Mesendoderm (in vitro differentiated cells): ENCODE measurements around the gene PTPRM.

Experiments
- DNase-seq: peaks from one replicate; pipeline ENCODE4 v3.0.0; 2013
- H2AK5ac ChIP-seq: 2 replicates; pipeline ENCODE4 v1.6.1; 2013; ENCODE audit warnings: low read length, inconsistent platforms
- H2BK120ac ChIP-seq: 2 replicates; pipeline ENCODE4 v1.6.1; 2013; ENCODE audit warnings: low read depth, mild to moderate bottlenecking, low read length, moderate library complexity, mixed read lengths
- H2BK15ac ChIP-seq: replicated peaks from 2 replicates; pipeline ENCODE4 v1.6.1; 2013; ENCODE audit warnings: low read depth, mild to moderate bottlenecking, moderate library complexity
- H2BK5ac ChIP-seq: 2 replicates; pipeline ENCODE4 v1.6.1; 2013; ENCODE audit warnings: low read length, inconsistent platforms
- H3K18ac ChIP-seq: 2 replicates; pipeline ENCODE4 v1.6.1; 2013; ENCODE audit warnings: mild to moderate bottlenecking, low read length, mixed read lengths
- H3K23ac ChIP-seq: one replicate; pipeline ENCODE4 v1.6.1; 2013; ENCODE audit warnings: low read length
- H3K27ac ChIP-seq: 2 replicates; pipeline ENCODE4 v1.5.1; 2013; ENCODE audit warnings: low read depth, mild to moderate bottlenecking, inconsistent platforms, low read length, moderate library complexity
- H3K27me3 ChIP-seq: 2 replicates; pipeline ENCODE4 v1.6.1; 2013; ENCODE audit warnings: low read length, control low read depth, mild to moderate bottlenecking, inconsistent platforms; ENCODE audit not compliant: insufficient read depth, poor library complexity
- H3K36me3 ChIP-seq: 2 replicates; pipeline ENCODE4 v1.6.1; 2013; ENCODE audit warnings: low read length, inconsistent platforms; ENCODE audit not compliant: control insufficient read depth, insufficient read depth
- H3K4ac ChIP-seq: one replicate; pipeline ENCODE4 v1.6.1; 2013; ENCODE audit warnings: low read depth, mild to moderate bottlenecking, low read length, moderate library complexity
- H3K4me1 ChIP-seq: 2 replicates; pipeline ENCODE4 v1.6.1; 2013; ENCODE audit warnings: low read depth, low read length, inconsistent platforms; ENCODE audit not compliant: control insufficient read depth
- H3K4me2 ChIP-seq: 2 replicates; pipeline ENCODE4 v1.6.1; 2013; ENCODE audit warnings: low read length
- H3K4me3 ChIP-seq: 2 replicates; pipeline ENCODE4 v1.5.1; 2013; ENCODE audit warnings: mild to moderate bottlenecking, low read length
- H3K56ac ChIP-seq: one replicate; pipeline ENCODE4 v1.6.1; 2013; ENCODE audit warnings: low read length
- H3K79me1 ChIP-seq: 2 replicates; pipeline ENCODE4 v1.6.1; 2013; ENCODE audit warnings: low read length, inconsistent platforms
- H3K79me2 ChIP-seq: 2 replicates; pipeline ENCODE4 v1.6.1; 2013; ENCODE audit warnings: mild to moderate bottlenecking, low read length; ENCODE audit not compliant: control insufficient read depth, insufficient read depth
- H3K9ac ChIP-seq: 2 replicates; pipeline ENCODE4 v1.6.1; 2013; ENCODE audit warnings: low read length, inconsistent platforms
- H4K5ac ChIP-seq: one replicate; pipeline ENCODE4 v1.6.1; 2013; ENCODE audit warnings: low read length
- H4K8ac ChIP-seq: one replicate; pipeline ENCODE4 v1.6.1; 2013; ENCODE audit warnings: low read depth, mild to moderate bottlenecking, control low read depth, low read length, moderate library complexity
- WGBS: extraction: QIAGEN DNeasy Blood & Tissue Kit; methylation state at CpG from one replicate; pipeline ENCODE4 v1.1.7; 2013; ENCODE audit warnings: low lambda C conversion rate, missing lambda C conversion rate; ENCODE audit not compliant: insufficient coverage; ENCODE audit errors: extremely low coverage; 5-methylcytosine and 5-hydroxymethylcytosine counted together

The PTPRM gene

GRCh38 chr18:7941533-7941932 is 374.4 kb downstream of the PTPRM start:
- no peak overlapping the region for H3K4ac ChIP-seq
- H3K27me3 ChIP-seq = no peaks in the 10 kb centered on the region
- H3K56ac ChIP-seq = no peak overlapping the region
- no peak overlapping the region for H3K4me2 ChIP-seq
- H3K23ac ChIP-seq = no peak overlapping the region
- no peak overlapping the region for H3K4me3 ChIP-seq
- H3K36me3 ChIP-seq = no peaks in the 10 kb centered on the region
- no peak overlapping the region for H2BK15ac ChIP-seq
- no peaks in the 10 kb centered on the region for H3K79me1 ChIP-seq
- no peak overlapping the region for H3K9ac ChIP-seq
- no peak overlapping the region for H4K5ac ChIP-seq
- H3K79me2 ChIP-seq = no peaks in the 10 kb centered on the region
- no peak overlapping the region for H4K8ac ChIP-seq
- H2AK5ac ChIP-seq = no peak overlapping the region
- no peak overlapping the region for H2BK5ac ChIP-seq
- H3K27ac ChIP-seq = no peak overlapping the region
- DNase-seq = no peak
- no CpG with 5 or more reads among the region's 6 CpGs for WGBS
- no peak overlapping the region for H3K18ac ChIP-seq
- no peak overlapping the region for H2BK120ac ChIP-seq
- no peaks in the 10 kb centered on the region for H3K4me1 ChIP-seq

- no peak for DNase-seq
- Histone ChIP-seq H3K4ac (no peak overlapping the region), H3K27ac (no peak overlapping the region), H2BK5ac (no peak overlapping the region), H3K23ac (no peak overlapping the region), H2BK120ac (no peak overlapping the region), H3K36me3 (no peaks in the 10 kb centered on the region), H3K4me2 (no peak overlapping the region), H3K79me1 (no peaks in the 10 kb centered on the region), H3K18ac (no peak overlapping the region), H3K4me3 (no peak overlapping the region), H4K8ac (no peak overlapping the region), H4K5ac (no peak overlapping the region), H3K9ac (no peak overlapping the region), H3K4me1 (no peaks in the 10 kb centered on the region), H2AK5ac (no peak overlapping the region), H2BK15ac (no peak overlapping the region), H3K56ac (no peak overlapping the region), H3K27me3 (no peaks in the 10 kb centered on the region), H3K79me2 (no peaks in the 10 kb centered on the region)
- no CpG with 5 or more reads among the region's 3 CpGs for WGBS
Measured at GRCh38 chr18:7945882-7946281, 378.8 kb downstream of the PTPRM start.

GRCh38 chr18:7946734-7947377 is 379.7 kb downstream of the PTPRM start:
- peak; percentile 48 for DNase-seq
- no peak overlapping the region for H3K27ac ChIP-seq
- H3K4me3 ChIP-seq = no peak overlapping the region

GRCh38 chr18:7950380-7951136 is 383.4 kb downstream of the PTPRM start:
- no peaks in the 10 kb centered on the region for H3K4me1 ChIP-seq
- no peaks in the 10 kb centered on the region for H3K79me1 ChIP-seq
- H2AK5ac ChIP-seq = no peak overlapping the region
- H3K4me3 ChIP-seq = no peak overlapping the region
- no peaks in the 10 kb centered on the region for H3K27me3 ChIP-seq
- no peak overlapping the region for H3K9ac ChIP-seq
- H3K56ac ChIP-seq = no peak overlapping the region
- no CpG with 5 or more reads among the region's 6 CpGs for WGBS
- H4K5ac ChIP-seq = no peak overlapping the region
- H3K4me2 ChIP-seq = no peak overlapping the region
- no peak overlapping the region for H4K8ac ChIP-seq
- DNase-seq = peak; percentile 19
- no peak overlapping the region for H3K4ac ChIP-seq
- H2BK120ac ChIP-seq = no peak overlapping the region
- H3K79me2 ChIP-seq = no peaks in the 10 kb centered on the region
- no peak overlapping the region for H2BK15ac ChIP-seq
- H3K23ac ChIP-seq = no peak overlapping the region
- no peaks in the 10 kb centered on the region for H3K36me3 ChIP-seq
- no peak overlapping the region for H3K27ac ChIP-seq
- H2BK5ac ChIP-seq = no peak overlapping the region
- H3K18ac ChIP-seq = no peak overlapping the region

More at GRCh38 chr18:7946734-7947377, 379.7 kb downstream of the PTPRM start:
- H3K4ac ChIP-seq = no peak overlapping the region
- no peak overlapping the region for H2BK15ac ChIP-seq
- H2BK5ac ChIP-seq = no peak overlapping the region
- H3K27me3 ChIP-seq = no peaks in the 10 kb centered on the region
- H2BK120ac ChIP-seq = no peak overlapping the region
- no peak overlapping the region for H4K5ac ChIP-seq
- no peak overlapping the region for H3K4me2 ChIP-seq
- H3K4me1 ChIP-seq = no peaks in the 10 kb centered on the region
- no peaks in the 10 kb centered on the region for H3K79me1 ChIP-seq
- no peak overlapping the region for H2AK5ac ChIP-seq
- H3K79me2 ChIP-seq = no peaks in the 10 kb centered on the region
- H4K8ac ChIP-seq = no peak overlapping the region
- H3K9ac ChIP-seq = no peak overlapping the region
- H3K56ac ChIP-seq = no peak overlapping the region
- no peaks in the 10 kb centered on the region for H3K36me3 ChIP-seq
- WGBS = no CpG with 5 or more reads among the region's 7 CpGs
- H3K18ac ChIP-seq = no peak overlapping the region
- H3K23ac ChIP-seq = no peak overlapping the region

GRCh38 chr18:7953095-7953958 is 386.2 kb downstream of the PTPRM start:
- H3K18ac ChIP-seq = no peak overlapping the region
- no CpG with 5 or more reads among the region's 8 CpGs for WGBS
- H4K5ac ChIP-seq = no peak overlapping the region
- no peaks in the 10 kb centered on the region for H3K36me3 ChIP-seq
- no peak overlapping the region for H4K8ac ChIP-seq
- H3K56ac ChIP-seq = no peak overlapping the region
- no peak overlapping the region for H3K4me2 ChIP-seq
- H3K27ac ChIP-seq = no peak overlapping the region
- H3K4me3 ChIP-seq = no peak overlapping the region
- no peak overlapping the region for H2BK120ac ChIP-seq
- H3K27me3 ChIP-seq = no peaks in the 10 kb centered on the region
- H3K4ac ChIP-seq = no peak overlapping the region
- no peaks in the 10 kb centered on the region for H3K79me2 ChIP-seq
- no peak for DNase-seq
- no peaks in the 10 kb centered on the region for H3K79me1 ChIP-seq
- H3K4me1 ChIP-seq = no peaks in the 10 kb centered on the region
- H3K9ac ChIP-seq = no peak overlapping the region
- H2BK5ac ChIP-seq = no peak overlapping the region
- no peak overlapping the region for H2AK5ac ChIP-seq
- H2BK15ac ChIP-seq = no peak overlapping the region
- no peak overlapping the region for H3K23ac ChIP-seq
